Ascending aorta (tissue), 2 donors: Measurements from ENCODE around the gene UNC79. TPM values are rescaled to one million over a fixed set of nuclear protein-coding genes. Genes with fewer than 3 reads are reported as not detected.

Experiments used
- DNase-seq, 2 donors: peaks; one replicate each; pipeline ENCODE4 v3.0.0-alpha.2; 2019; ENCODE audit warnings: low spot score in 2 of 2
- H3K27ac ChIP-seq, 2 donors: fragments of 200-600 bp; sonication (generic); one replicate each; pipeline ENCODE4 v1.5.1; 2016 to 2017; ENCODE audit warnings: mild to moderate bottlenecking in 1 of 2
- H3K27me3 ChIP-seq: fragments of 200-600 bp; sonication (generic); one replicate; pipeline ENCODE4 v1.5.1; 2017
- H3K36me3 ChIP-seq, 2 donors: fragments of 200-600 bp; sonication (generic); one replicate each; pipeline ENCODE4 v1.5.1; 2016
- H3K4me1 ChIP-seq, 2 donors: fragments of 200-600 bp; sonication (generic); one replicate each; pipeline ENCODE4 v1.5.1; 2016 to 2017; ENCODE audit warnings: mild to moderate bottlenecking in 1 of 2
- H3K4me3 ChIP-seq, 2 donors: fragments of 200-600 bp; sonication (generic); one replicate each; pipeline ENCODE4 v1.5.1; 2016 to 2017; ENCODE audit warnings: mild to moderate bottlenecking in 1 of 2
- H3K9me3 ChIP-seq, 2 donors: fragments of 200-600 bp; sonication (generic); one replicate each; pipeline ENCODE4 v1.5.1; 2016
- intact Hi-C: fragments of 100-400 bp; cut with DNase I; formaldehyde crosslinking; loops from one replicate; pipeline ENCODE4 v1.15.1; 2023
- total RNA-seq: library from RNA; depleted of rRNA; stranded (reverse); fragments of >200 nt; gene quantifications from one replicate; pipeline ENCODE4 v1.1.0, GENCODE V29; 2016
- TF ChIP-seq, protein P1 (sequence below), 3 experiments: fragments of 200-600 bp in 2 of 3; fragments of 450-650 bp in 1 of 3; sonication (generic) in 2 of 3; IDR thresholded peaks; one replicate each; pipeline ENCODE4 v1.5.1; 2016 to 2019; ENCODE audit warnings: antibody characterized with exemption in 3 of 3, mild to moderate bottlenecking in 1 of 3, moderate library complexity in 1 of 3

Gene UNC79
- total RNA-seq, 1 donor from 2014 or later, result not detected

DNA sequence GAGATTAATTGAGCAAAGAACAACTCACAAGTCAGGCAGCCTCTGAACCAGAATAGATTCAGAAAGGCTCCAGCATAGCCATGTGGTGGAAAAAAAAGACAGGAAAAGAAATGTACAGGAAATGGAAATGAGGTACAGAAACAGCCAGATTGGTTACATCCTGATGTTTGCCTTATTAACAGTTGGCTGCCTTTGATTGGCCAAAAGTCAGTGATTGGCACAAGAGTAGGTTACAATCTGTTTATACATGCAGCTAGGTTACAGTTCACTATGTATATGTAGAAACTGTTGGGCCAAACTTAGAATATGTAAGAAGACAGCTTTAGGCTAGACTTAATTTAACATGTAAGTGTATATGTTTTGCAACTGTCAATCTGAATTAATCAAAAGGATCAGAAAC, 118.9 kb downstream of the UNC79 start:
- no peak overlapping the region for H3K27ac ChIP-seq
- intact Hi-C loops, result no loop called here
- H3K4me1 ChIP-seq, result no peaks in the 10 kb centered on the region
- no peaks in the 10 kb centered on the region for H3K9me3 ChIP-seq
- TF ChIP-seq, protein P1, sequence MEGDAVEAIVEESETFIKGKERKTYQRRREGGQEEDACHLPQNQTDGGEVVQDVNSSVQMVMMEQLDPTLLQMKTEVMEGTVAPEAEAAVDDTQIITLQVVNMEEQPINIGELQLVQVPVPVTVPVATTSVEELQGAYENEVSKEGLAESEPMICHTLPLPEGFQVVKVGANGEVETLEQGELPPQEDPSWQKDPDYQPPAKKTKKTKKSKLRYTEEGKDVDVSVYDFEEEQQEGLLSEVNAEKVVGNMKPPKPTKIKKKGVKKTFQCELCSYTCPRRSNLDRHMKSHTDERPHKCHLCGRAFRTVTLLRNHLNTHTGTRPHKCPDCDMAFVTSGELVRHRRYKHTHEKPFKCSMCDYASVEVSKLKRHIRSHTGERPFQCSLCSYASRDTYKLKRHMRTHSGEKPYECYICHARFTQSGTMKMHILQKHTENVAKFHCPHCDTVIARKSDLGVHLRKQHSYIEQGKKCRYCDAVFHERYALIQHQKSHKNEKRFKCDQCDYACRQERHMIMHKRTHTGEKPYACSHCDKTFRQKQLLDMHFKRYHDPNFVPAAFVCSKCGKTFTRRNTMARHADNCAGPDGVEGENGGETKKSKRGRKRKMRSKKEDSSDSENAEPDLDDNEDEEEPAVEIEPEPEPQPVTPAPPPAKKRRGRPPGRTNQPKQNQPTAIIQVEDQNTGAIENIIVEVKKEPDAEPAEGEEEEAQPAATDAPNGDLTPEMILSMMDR (IDR thresholded peaks at IDR 0.05), result no peak
- H3K4me3 ChIP-seq, result no peak overlapping the region
- no peaks in the 10 kb centered on the region for H3K36me3 ChIP-seq
- no peak for DNase-seq
- no peaks in the 10 kb centered on the region for H3K27me3 ChIP-seq

DNA sequence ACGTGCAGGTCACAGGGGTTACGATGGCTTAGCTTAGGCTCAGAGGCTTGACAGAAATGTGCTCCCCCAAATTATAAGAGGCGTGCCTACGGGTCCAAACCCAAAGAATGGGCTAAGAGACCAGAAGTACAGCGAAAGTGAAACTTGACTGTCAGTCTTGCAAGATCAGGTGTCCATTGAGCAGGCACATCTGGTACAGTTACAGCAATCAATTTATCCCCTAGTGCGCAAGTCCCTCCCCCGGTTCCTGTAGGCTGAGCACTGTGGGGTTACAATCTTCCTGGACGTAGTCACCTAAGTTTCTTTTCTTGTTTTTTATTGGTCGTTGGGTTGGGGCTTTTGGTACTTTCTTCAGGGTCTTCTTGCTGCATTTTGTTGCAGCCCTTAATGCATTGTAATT, 134.2 kb downstream of the UNC79 start:
- DNase-seq, result no peak
- Histone ChIP-seq H3K4me3 (no peak overlapping the region), H3K9me3 (no peaks in the 10 kb centered on the region), H3K27me3 (no peaks in the 10 kb centered on the region), H3K27ac (no peak overlapping the region), H3K36me3 (no peaks in the 10 kb centered on the region), H3K4me1 (no peaks in the 10 kb centered on the region)
- intact Hi-C loops, result no loop called here
- TF ChIP-seq, protein P1 (IDR thresholded peaks at IDR 0.05), result no peak

- no peaks in the 10 kb centered on the region for H3K4me1 ChIP-seq
These were observed 135.4 kb downstream of the UNC79 start for GRCh38 chr14:93566065-93566693.

DNA sequence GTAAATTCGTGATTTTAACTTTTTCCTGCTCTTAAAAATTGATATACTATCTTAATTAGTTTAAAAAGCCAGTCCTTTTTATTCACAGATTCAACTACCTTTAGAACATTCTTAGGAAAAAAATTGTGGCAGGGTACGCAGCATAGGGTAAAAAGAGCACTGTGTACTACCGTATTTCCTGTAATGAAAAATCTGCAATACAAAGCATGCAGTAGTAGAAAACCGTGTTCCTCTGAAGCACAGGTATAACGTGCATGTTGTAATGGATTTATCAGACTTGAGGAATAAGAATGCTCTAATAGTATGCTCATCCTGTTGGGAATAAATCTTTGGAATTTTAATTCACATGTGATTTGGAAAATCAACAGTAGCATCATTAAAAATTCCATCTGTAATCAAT, 140.5 kb downstream of the UNC79 start:
- Histone ChIP-seq H3K27me3 (no peaks in the 10 kb centered on the region), H3K27ac (no peak overlapping the region), H3K36me3 (no peaks in the 10 kb centered on the region), H3K4me3 (no peak overlapping the region), H3K4me1 (no peaks in the 10 kb centered on the region), H3K9me3 (no peaks in the 10 kb centered on the region)
- TF ChIP-seq, protein P1 (IDR thresholded peaks at IDR 0.05), result no peak
- intact Hi-C loops, result no loop called here
- no peak for DNase-seq

More at GRCh38 chr14:93566065-93566693, 135.4 kb downstream of the UNC79 start:
- H3K4me3 ChIP-seq, result no peak overlapping the region
- no peaks in the 10 kb centered on the region for H3K36me3 ChIP-seq
- no peak for DNase-seq
- H3K27ac ChIP-seq, result no peak overlapping the region
- no peaks in the 10 kb centered on the region for H3K9me3 ChIP-seq
- TF ChIP-seq, protein P1 (IDR thresholded peaks at IDR 0.05), result no peak
- no peaks in the 10 kb centered on the region for H3K27me3 ChIP-seq
- intact Hi-C loops, result no loop called here

DNA sequence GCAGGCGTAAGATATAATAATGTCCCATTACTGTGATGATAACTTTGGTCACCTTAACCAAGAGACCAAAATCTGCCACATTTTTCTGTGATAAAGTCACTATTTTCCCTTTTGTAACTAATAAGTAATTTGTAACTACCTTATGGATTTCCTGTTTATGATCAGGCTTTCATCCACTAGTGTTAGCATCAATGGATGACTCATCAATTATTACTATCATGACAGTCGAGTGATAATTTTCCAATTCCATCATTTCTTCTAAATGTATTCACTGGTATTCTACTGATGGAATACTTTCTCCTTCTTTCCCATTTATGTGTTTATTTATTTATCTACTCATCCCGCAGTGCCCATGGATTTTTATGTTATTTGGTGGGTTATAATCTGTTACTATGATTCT, 148.4 kb downstream of the UNC79 start:
- Histone ChIP-seq H3K4me1 (no peaks in the 10 kb centered on the region), H3K9me3 (no peaks in the 10 kb centered on the region), H3K4me3 (no peak overlapping the region), H3K27ac (no peak overlapping the region), H3K27me3 (no peaks in the 10 kb centered on the region), H3K36me3 (no peaks in the 10 kb centered on the region)
- TF ChIP-seq, protein P1 (IDR thresholded peaks at IDR 0.05), result no peak
- DNase-seq, result no peak
- intact Hi-C loops, result no loop called here

DNA sequence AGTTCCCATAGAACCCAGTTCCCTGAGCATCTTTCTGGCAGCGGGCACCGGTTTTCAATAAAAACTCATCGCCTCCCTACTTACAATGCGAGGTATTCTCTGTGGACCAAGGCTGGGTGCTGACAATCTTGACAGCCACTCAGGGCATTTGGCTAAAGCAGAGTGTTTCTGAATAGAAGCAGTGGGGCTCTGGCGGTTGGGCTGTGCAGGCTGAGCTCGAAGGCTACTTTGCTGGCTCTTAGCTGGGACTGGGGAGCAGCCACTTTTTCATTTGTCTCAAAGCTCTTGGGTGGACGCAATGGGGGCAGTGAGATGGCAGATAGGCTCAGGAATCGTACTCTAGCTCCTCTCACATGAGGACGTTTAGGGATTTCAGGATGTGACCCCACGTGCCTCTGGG, 151.8 kb downstream of the UNC79 start:
- H3K27ac ChIP-seq, result no peak overlapping the region
- H3K36me3 ChIP-seq, result no peaks in the 10 kb centered on the region
- no peak overlapping the region for H3K4me3 ChIP-seq
- no peaks in the 10 kb centered on the region for H3K4me1 ChIP-seq
- no peaks in the 10 kb centered on the region for H3K27me3 ChIP-seq
- DNase-seq, result no peak
- H3K9me3 ChIP-seq, result no peaks in the 10 kb centered on the region
- TF ChIP-seq, protein P1 (IDR thresholded peaks at IDR 0.05), result no peak
- intact Hi-C loops, result no loop called here
